ENCODE data around the gene FADD.

The FADD gene

DNA sequence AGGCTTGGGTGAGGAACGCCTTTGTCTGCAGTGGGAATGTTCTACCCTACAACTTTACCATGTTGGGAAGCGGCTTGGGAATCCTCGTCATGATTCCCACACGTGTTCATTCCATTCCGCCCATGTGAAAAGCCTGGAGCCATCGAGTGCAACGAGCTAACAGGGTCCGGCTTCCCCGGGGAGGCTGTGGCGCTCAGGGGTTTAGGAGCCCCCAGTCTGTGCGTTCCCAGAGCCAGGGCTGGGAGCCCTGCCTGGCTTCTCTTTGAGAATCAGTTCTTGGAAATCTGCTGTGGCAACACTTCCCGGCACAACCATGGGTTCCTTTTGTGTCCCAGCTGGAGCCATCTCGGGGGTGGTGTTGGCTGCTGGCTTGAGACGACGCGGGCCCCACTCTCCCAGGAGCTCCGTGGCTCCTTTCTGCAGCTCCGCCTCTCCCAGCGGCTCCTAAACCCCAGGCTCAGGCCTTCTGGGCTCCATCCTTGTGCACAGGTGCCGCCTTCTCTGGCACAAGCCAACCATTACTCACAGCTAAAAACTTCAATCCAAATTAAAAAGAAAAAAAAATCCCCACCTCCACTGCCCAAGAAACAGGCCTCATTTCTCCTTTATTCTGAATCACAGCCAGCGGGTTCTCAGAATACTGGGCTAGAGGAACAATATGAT lies 48.7 kb downstream of the FADD start:
- no peak overlapping the region for H3K4me3 ChIP-seq (ENCODE audit: extremely low read depth, insufficient read depth, low read length, poor library complexity, severe bottlenecking)
- peaks cover 8% of the 10 kb centered on the region for H3K4me1 ChIP-seq (ENCODE audit: control insufficient read depth, insufficient read depth, low read length, poor library complexity, severe bottlenecking)
- 79 to 85% methylated on average over 18 to 20 of the region's 21 CpGs for WGBS, 2 experiments (ENCODE audit: insufficient coverage in 2 of 2)

DNA sequence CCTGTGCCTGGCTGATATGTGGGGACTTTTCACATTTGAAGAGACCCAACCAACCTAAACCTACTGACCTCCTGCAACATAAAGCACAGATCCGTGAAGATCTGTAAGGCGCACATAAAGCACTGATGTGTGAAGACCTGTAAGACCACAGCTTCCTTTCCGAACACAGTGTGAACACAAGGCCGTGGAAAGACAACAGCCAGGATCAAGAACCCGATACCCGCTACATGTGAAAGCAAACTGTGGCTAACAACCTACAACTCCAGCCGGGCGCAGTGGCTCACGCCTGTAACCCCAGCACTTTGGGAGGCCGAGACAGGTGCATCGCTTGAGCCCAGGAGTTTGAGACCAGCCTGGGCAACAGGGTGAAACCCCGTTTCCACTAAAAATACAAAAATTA lies 49.7 kb downstream of the FADD start:
- Histone ChIP-seq H3K4me1 (ENCODE audit: control insufficient read depth, insufficient read depth, low read length, poor library complexity, severe bottlenecking) (peaks cover 1% of the 10 kb centered on the region), H3K27ac (ENCODE audit: low read depth, low read length, severe bottlenecking) (no peak overlapping the region), H3K4me3 (ENCODE audit: extremely low read depth, insufficient read depth, low read length, poor library complexity, severe bottlenecking) (no peak overlapping the region), H3K9me3 (ENCODE audit: control insufficient read depth, low read length) (no peaks in the 10 kb centered on the region), H3K36me3 (ENCODE audit: control insufficient read depth, insufficient read depth, low read length) (no peaks in the 10 kb centered on the region)
- WGBS, 2 experiments (ENCODE audit: insufficient coverage in 2 of 2) = 95 to 99% methylated on average over 9 to 12 of the region's 12 CpGs

More for the DNA sequence above, 48.7 kb downstream of the FADD start:
- Histone ChIP-seq H3K9me3 (ENCODE audit: control insufficient read depth, low read length) (no peaks in the 10 kb centered on the region), H3K36me3 (ENCODE audit: control insufficient read depth, insufficient read depth, low read length) (no peaks in the 10 kb centered on the region), H3K27ac (ENCODE audit: low read depth, low read length, severe bottlenecking) (no peak overlapping the region)

DNA sequence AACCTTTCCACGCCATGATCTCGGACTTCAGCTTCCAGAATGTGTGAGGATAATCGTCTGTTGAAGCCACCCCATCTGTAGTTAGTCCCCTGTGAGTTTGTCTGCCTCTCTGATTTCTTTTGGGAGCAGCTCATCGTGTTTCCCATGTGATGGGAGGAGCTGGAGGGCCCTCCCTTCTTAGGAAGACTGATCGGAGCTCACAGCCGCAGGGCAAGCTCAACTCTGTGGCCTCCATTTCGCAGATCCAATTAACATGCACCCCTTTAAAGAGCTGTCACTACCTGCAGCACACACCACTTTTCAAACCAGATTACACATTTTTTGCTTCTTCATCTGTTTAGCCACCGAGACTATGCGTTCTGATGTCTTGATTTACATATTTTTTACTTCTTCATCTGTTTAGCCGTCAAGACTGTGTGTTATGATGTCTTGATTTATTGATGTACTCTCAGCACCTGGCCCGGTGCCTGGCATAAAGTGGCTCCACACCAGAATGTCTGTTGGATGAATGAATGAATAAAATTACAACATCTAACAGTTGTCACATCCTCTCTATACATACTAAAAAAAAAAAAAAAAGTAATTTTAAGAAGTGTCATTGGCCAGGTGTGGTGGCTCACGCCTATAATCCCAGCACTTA lies 52.5 kb downstream of the FADD start:
- no peak overlapping the region for H3K4me3 ChIP-seq (ENCODE audit: extremely low read depth, insufficient read depth, low read length, poor library complexity, severe bottlenecking)
- no peak overlapping the region for H3K27ac ChIP-seq (ENCODE audit: low read depth, low read length, severe bottlenecking)
- H3K4me1 ChIP-seq (ENCODE audit: control insufficient read depth, insufficient read depth, low read length, poor library complexity, severe bottlenecking) = no peaks in the 10 kb centered on the region
- no peaks in the 10 kb centered on the region for H3K9me3 ChIP-seq (ENCODE audit: control insufficient read depth, low read length)
- WGBS, 2 experiments (ENCODE audit: insufficient coverage in 2 of 2) = 82 to 91% methylated on average over 7 to 9 of the region's 12 CpGs
- H3K36me3 ChIP-seq (ENCODE audit: control insufficient read depth, insufficient read depth, low read length) = no peaks in the 10 kb centered on the region
